ENCODE results near the gene CHMP4B.

CHMP4B gene, protein sequence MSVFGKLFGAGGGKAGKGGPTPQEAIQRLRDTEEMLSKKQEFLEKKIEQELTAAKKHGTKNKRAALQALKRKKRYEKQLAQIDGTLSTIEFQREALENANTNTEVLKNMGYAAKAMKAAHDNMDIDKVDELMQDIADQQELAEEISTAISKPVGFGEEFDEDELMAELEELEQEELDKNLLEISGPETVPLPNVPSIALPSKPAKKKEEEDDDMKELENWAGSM

DNA sequence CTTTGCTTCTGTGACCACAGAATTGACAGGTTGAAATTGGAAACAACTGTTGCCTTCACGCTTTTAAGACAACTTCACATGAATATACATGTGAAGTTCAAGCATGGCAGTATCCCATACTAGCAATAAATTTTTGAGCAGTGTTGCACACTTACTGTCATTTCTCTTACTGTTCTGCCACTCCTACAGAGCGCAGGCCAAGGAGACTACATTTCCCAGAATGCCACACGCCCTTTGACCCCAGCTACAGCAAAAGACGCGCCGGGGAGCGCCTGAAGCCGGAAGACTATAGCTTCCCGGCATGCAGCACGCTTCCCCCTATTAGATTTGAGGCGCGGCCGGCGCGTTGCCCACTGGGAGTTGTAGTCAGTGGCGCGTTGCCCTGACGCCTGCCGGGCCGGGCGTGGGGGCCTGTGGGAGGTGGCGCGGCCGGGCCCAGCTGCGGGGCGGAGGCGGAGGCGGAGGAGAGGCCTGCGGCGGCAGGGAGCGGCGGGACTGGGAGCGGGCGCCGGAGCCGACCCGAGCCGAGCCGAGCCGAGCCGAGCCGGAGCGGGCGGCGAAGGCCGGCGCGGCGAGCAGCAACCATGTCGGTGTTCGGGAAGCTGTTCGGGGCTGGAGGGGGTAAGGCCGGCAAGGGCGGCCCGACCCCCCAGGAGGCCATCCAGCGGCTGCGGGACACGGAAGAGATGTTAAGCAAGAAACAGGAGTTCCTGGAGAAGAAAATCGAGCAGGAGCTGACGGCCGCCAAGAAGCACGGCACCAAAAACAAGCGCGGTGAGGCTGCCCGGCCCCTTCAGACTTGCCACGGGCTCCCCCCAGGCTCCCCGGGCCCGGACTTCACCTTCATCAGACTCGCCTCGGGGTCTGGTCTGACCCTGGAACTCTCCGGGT is at the start of gene CHMP4B:
Gene CHMP4B (plus strand): TSS at position 464 of the 891 bp plus-strand sequence. CDS start 121 bp downstream, at position 585.
- in situ Hi-C loops (cut with HindIII; ENCODE audit: low pct_ligation_motif_present, low sequenced_read_pairs) = no loop called here
- Histone ChIP-seq H3K36me3 (replicated peaks) (no peaks in the 10 kb centered on the region), H3K4me3 (ENCODE audit: low read depth, low read length) (peak within 1 kb of the TSS; percentile 94), H3K27me3 (replicated peaks) (no peaks in the 10 kb centered on the region), H3K27ac (peak within 1 kb of the TSS; percentile 92)
- DNase-seq = peak; percentile 98
- TF ChIP-seq CTCF (IDR thresholded peaks at IDR 0.05; ENCODE audit: low read depth, low read length, missing control alignments) = no peak

- Histone ChIP-seq H3K4me3 (ENCODE audit: low read depth, low read length) (no peak overlapping the region), H3K27ac (no peak overlapping the region), H3K36me3 (replicated peaks) (peaks cover 4% of the 10 kb centered on the region), H3K27me3 (replicated peaks) (no peaks in the 10 kb centered on the region)
- TF ChIP-seq CTCF (IDR thresholded peaks at IDR 0.05; ENCODE audit: low read depth, low read length, missing control alignments) = no peak
- no peak for DNase-seq
- in situ Hi-C loops (cut with HindIII; ENCODE audit: low pct_ligation_motif_present, low sequenced_read_pairs) = no loop called here
Observed at GRCh38 chr20:33761698-33762250, 49.4 kb upstream of the CHMP4B start.

DNA sequence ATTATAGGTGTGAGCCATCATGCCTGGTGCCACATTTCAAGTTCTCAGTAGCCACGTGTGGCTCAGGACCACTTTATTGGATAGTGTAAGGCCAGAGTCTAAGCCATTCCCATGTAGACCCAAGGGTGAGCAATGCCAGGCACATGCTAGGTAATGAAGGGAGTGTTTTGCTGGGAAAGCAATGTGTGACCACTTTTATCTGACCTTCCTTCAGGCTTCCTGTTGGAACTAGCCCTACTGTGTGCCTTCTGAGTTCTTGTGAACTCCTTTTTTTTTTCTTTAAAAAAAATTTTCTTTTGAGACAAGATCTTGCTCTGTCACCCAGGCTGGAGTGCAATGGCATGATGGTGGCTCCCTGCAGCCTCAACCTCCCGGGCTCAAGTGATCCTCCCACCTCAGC is 46.0 kb upstream of the CHMP4B start:
- H3K27me3 ChIP-seq (replicated peaks) = no peaks in the 10 kb centered on the region
- no peak for DNase-seq
- peaks cover 2% of the 10 kb centered on the region for H3K36me3 ChIP-seq (replicated peaks)
- TF ChIP-seq CTCF (IDR thresholded peaks at IDR 0.05; ENCODE audit: low read depth, low read length, missing control alignments) = no peak
- no peak overlapping the region for H3K27ac ChIP-seq
- no peak overlapping the region for H3K4me3 ChIP-seq (ENCODE audit: low read depth, low read length)
- in situ Hi-C loops (cut with HindIII; ENCODE audit: low pct_ligation_motif_present, low sequenced_read_pairs) = no loop called here

GRCh38 chr20:33765592-33765991 is 45.6 kb upstream of the CHMP4B start:
- TF ChIP-seq CTCF (IDR thresholded peaks at IDR 0.05; ENCODE audit: low read depth, low read length, missing control alignments) = no peak
- no peak overlapping the region for H3K27ac ChIP-seq
- no peaks in the 10 kb centered on the region for H3K27me3 ChIP-seq (replicated peaks)
- no peak overlapping the region for H3K4me3 ChIP-seq (ENCODE audit: low read depth, low read length)
- DNase-seq = no peak
- in situ Hi-C loops (cut with HindIII; ENCODE audit: low pct_ligation_motif_present, low sequenced_read_pairs) = no loop called here
- H3K36me3 ChIP-seq (replicated peaks) = peaks cover 2% of the 10 kb centered on the region

GRCh38 chr20:33766686-33767085 is 44.5 kb upstream of the CHMP4B start:
- Histone ChIP-seq H3K27me3 (replicated peaks) (no peaks in the 10 kb centered on the region), H3K27ac (no peak overlapping the region), H3K4me3 (ENCODE audit: low read depth, low read length) (no peak overlapping the region), H3K36me3 (replicated peaks) (peaks cover 2% of the 10 kb centered on the region)
- no peak for TF ChIP-seq CTCF (IDR thresholded peaks at IDR 0.05; ENCODE audit: low read depth, low read length, missing control alignments)
- no peak for DNase-seq
- in situ Hi-C loops (cut with HindIII; ENCODE audit: low pct_ligation_motif_present, low sequenced_read_pairs) = no loop called here
